Right lobe of liver (tissue), 4 donors: ENCODE results near the gene SERPINA3.

Experiments
- POLR2A ChIP-seq: fragments of 450-650 bp; IDR thresholded peaks from one replicate; pipeline ENCODE4 v1.6.1; 2017; ENCODE audit warnings: antibody characterized with exemption, mild to moderate bottlenecking
- TF ChIP-seq, protein P1 (sequence below), 4 donors: fragments of 200-600 bp in 3 of 4; fragments of 450-650 bp in 1 of 4; IDR thresholded peaks; one replicate each; pipeline versions ENCODE4 v1.5.1 to v1.8.0; 2016 to 2022; ENCODE audit warnings: antibody characterized with exemption in 4 of 4, mild to moderate bottlenecking in 2 of 4
- donor health status: DM: no; HTN: no; CAD: no.
- donor health status: DM: no; HTN: no; CAD: no.
- donor health status: DM: no; HTN: yes; CAD: no.

DNA sequence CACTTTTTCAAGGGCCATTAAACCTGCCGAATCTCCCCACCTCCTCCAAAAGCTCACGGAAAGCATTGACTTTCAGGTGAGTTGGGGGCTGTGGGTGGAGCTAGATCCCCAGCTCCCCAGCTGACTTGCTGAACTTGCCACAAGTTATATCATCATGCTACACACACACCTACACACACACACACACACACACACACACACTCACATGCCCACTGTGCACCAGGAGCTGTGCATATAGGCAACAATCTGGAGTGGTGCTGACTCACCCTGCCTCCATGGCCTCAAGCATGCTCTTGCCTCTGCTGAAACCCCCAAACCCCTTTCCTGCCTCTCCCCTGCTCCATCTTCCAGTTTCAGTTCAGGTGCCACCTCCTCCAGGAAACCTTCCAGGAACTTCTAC is 26.1 kb downstream of the SERPINA3 start:
- TF ChIP-seq POLR2A, result no peak
- TF ChIP-seq, protein P1, sequence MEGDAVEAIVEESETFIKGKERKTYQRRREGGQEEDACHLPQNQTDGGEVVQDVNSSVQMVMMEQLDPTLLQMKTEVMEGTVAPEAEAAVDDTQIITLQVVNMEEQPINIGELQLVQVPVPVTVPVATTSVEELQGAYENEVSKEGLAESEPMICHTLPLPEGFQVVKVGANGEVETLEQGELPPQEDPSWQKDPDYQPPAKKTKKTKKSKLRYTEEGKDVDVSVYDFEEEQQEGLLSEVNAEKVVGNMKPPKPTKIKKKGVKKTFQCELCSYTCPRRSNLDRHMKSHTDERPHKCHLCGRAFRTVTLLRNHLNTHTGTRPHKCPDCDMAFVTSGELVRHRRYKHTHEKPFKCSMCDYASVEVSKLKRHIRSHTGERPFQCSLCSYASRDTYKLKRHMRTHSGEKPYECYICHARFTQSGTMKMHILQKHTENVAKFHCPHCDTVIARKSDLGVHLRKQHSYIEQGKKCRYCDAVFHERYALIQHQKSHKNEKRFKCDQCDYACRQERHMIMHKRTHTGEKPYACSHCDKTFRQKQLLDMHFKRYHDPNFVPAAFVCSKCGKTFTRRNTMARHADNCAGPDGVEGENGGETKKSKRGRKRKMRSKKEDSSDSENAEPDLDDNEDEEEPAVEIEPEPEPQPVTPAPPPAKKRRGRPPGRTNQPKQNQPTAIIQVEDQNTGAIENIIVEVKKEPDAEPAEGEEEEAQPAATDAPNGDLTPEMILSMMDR (IDR thresholded peaks at IDR 0.05), result no peak
